ENCODE measurements around the gene SLC34A3. TPM values are rescaled to one million over a fixed set of nuclear protein-coding genes. Genes with fewer than 3 reads are reported as not detected.

The SLC34A3 gene
- total RNA-seq, 4 donors from 2014 or later, result 0.33 TPM; not detected in 3

- no peak for DNase-seq
- no peaks in the 10 kb centered on the region for H3K27me3 ChIP-seq
- WGBS, 2 donors, result 87 to 95% methylated on average over 21 to 31 of the region's 52 CpGs
- peaks cover 13 to 25% of the 10 kb centered on the region in 2 donors for H3K4me1 ChIP-seq
- H3K36me3 ChIP-seq, result no peaks in the 10 kb centered on the region
- intact Hi-C loops (cut with DNase I), result no loop called here
- no peak overlapping the region for H3K4me3 ChIP-seq (replicated peaks in 1 of 3)
- TF ChIP-seq POLR2A (IDR thresholded peaks at IDR 0.05) (no peak), CTCF (IDR thresholded peaks at IDR 0.05) (no peak)
- H3K27ac ChIP-seq, result no peak overlapping the region
- no peaks in the 10 kb centered on the region for H3K9me3 ChIP-seq
Observed at GRCh38 chr9:137220317-137221094, 10.2 kb upstream of the SLC34A3 start.

GRCh38 chr9:137221095-137221505 is 9.6 kb upstream of the SLC34A3 start:
- Histone ChIP-seq H3K4me3 (replicated peaks in 1 of 3) (no peak overlapping the region), H3K4me1 (peaks cover 13 to 28% of the 10 kb centered on the region in 2 donors), H3K36me3 (no peaks in the 10 kb centered on the region), H3K27ac (no peak overlapping the region), H3K9me3 (no peaks in the 10 kb centered on the region), H3K27me3 (no peaks in the 10 kb centered on the region)
- TF ChIP-seq CTCF (IDR thresholded peaks at IDR 0.05), result no peak
- TF ChIP-seq POLR2A (IDR thresholded peaks at IDR 0.05), result no peak
- DNase-seq, result no peak
- intact Hi-C loops (cut with DNase I), result no loop called here
- 83% methylated on average over 1 of the region's 14 CpGs; no CpG with 5 or more reads in 1 of the 2 donors for WGBS, 2 donors

- intact Hi-C loops (cut with DNase I), result no loop called here
- Histone ChIP-seq H3K36me3 (no peaks in the 10 kb centered on the region), H3K4me3 (replicated peaks in 1 of 3) (peak overlapping the region in 1 of 3 donors; percentile 41), H3K9me3 (no peaks in the 10 kb centered on the region), H3K27ac (peak overlapping the region in 1 of 3 donors; percentile 36), H3K4me1 (peaks cover 16 to 33% of the 10 kb centered on the region in 2 donors), H3K27me3 (no peaks in the 10 kb centered on the region)
- peak; percentile 40 to 42 for DNase-seq
- 5 to 16% methylated on average over 9 to 12 of the region's 61 CpGs for WGBS, 2 donors
- TF ChIP-seq CTCF (IDR thresholded peaks at IDR 0.05), result no peak
- TF ChIP-seq POLR2A (IDR thresholded peaks at IDR 0.05), result peak in 1 of 2 donors; percentile 6
Observed at GRCh38 chr9:137221506-137222111, 9.1 kb upstream of the SLC34A3 start.

GRCh38 chr9:137222190-137223077 is 8.3 kb upstream of the SLC34A3 start, which contains the start of gene RNF208:
TSS of gene RNF208 (minus strand) at chr9:137222240. CDS start at chr9:137221212, 1,028 bp downstream.
- no peaks in the 10 kb centered on the region for H3K27me3 ChIP-seq
- TF ChIP-seq CTCF (IDR thresholded peaks at IDR 0.05), result no peak
- peak in 1 of 2 donors; percentile 2 for TF ChIP-seq POLR2A (IDR thresholded peaks at IDR 0.05)
- no peaks in the 10 kb centered on the region for H3K9me3 ChIP-seq
- peak within 1 kb of the TSS; percentile 4 to 87 (median 19) for H3K27ac ChIP-seq
- H3K4me3 ChIP-seq (replicated peaks in 1 of 3), result peak within 1 kb of the TSS; percentile 2 to 78 (median 53)
- intact Hi-C loops (cut with DNase I), result no loop called here
- DNase-seq, result peak; percentile 40 to 44
- 10 to 19% methylated on average over 2 to 6 of the region's 88 CpGs for WGBS, 2 donors
- peaks cover 25 to 41% of the 10 kb centered on the region in 2 donors for H3K4me1 ChIP-seq
- no peaks in the 10 kb centered on the region for H3K36me3 ChIP-seq

All from thyroid gland (tissue), 4 donors.